Body of pancreas (tissue), 4 donors: ENCODE measurements around the gene SLC7A6OS.

Experiments used
- CTCF ChIP-seq, 7 experiments: fragments of 450-650 bp in 4 of 7; fragments of 200-600 bp in 3 of 7; sonication (generic) in 3 of 7; IDR thresholded peaks; one replicate each; pipeline ENCODE4 v1.5.1; 2016 to 2019; ENCODE audit warnings: antibody characterized with exemption in 7 of 7
- POLR2A ChIP-seq, 3 donors: fragments of 450-650 bp; IDR thresholded peaks; one replicate each; pipeline ENCODE4 v1.6.1; 2016; ENCODE audit warnings: antibody characterized with exemption in 3 of 3, mild to moderate bottlenecking in 2 of 3

- TF ChIP-seq CTCF (IDR thresholded peaks at IDR 0.05), result no peak
- no peak for TF ChIP-seq POLR2A (IDR thresholded peaks at IDR 0.05)
These were observed 58.4 kb downstream of the SLC7A6OS start for GRCh38 chr16:68252383-68252782.
